Measurements from ENCODE around the gene NABP2. TPM values are rescaled to one million over a fixed set of nuclear protein-coding genes. Genes with fewer than 3 reads are reported as not detected.
"Not testable (repeated sequence)": the region's sequence is repeated elsewhere in the genome, so short reads cannot be mapped to it uniquely, and the experiment has no call there.

Gene NABP2
- total RNA-seq (2014; rRNA removed; shearing (Covaris generic)), result 45.5 and 50.4 TPM in 2 replicates

GRCh38 chr12:56224102-56224701 is at the start of gene NABP2:
NABP2 (plus strand) TSS chr12:56224342; CDS start chr12:56224857, 515 bp downstream.
- Histone ChIP-seq H3K36me3 (replicated peaks; ENCODE audit: control insufficient read depth, insufficient read depth, low read length) (no peaks in the 10 kb centered on the region), H3K27me3 (ENCODE audit: control insufficient read depth, insufficient read depth, low read length) (no peaks in the 10 kb centered on the region), H3K4me3 (ENCODE audit: insufficient read depth, low read depth, low read length) (peak within 1 kb of the TSS; percentile 71)
- DNase-seq, result peak; percentile 100

- DNase-seq, result no peak
- Histone ChIP-seq H3K4me3 (ENCODE audit: insufficient read depth, low read depth, low read length) (no peak overlapping the region), H3K36me3 (replicated peaks; ENCODE audit: control insufficient read depth, insufficient read depth, low read length) (peaks cover 41% of the 10 kb centered on the region), H3K27me3 (ENCODE audit: control insufficient read depth, insufficient read depth, low read length) (no peaks in the 10 kb centered on the region)
Observed at GRCh38 chr12:56178347-56178746, 45.8 kb upstream of the NABP2 start.

GRCh38 chr12:56186957-56187356 is 37.2 kb upstream of the NABP2 start:
- DNase-seq, result no peak
- Histone ChIP-seq H3K27me3 (ENCODE audit: control insufficient read depth, insufficient read depth, low read length) (no peaks in the 10 kb centered on the region; the same call in 1 of the 2 replicates), H3K4me3 (ENCODE audit: insufficient read depth, low read depth, low read length) (no peak overlapping the region), H3K36me3 (replicated peaks; ENCODE audit: control insufficient read depth, insufficient read depth, low read length) (peaks cover 27% of the 10 kb centered on the region)

- DNase-seq, result no peak
- H3K36me3 ChIP-seq (replicated peaks; ENCODE audit: control insufficient read depth, insufficient read depth, low read length), result peaks cover 23% of the 10 kb centered on the region
- H3K27me3 ChIP-seq (ENCODE audit: control insufficient read depth, insufficient read depth, low read length), result no peaks in the 10 kb centered on the region; the same call in 1 of the 2 replicates
- H3K4me3 ChIP-seq (ENCODE audit: insufficient read depth, low read depth, low read length), result peak overlapping the region; percentile 80
Observed at GRCh38 chr12:56188131-56188777, 35.9 kb upstream of the NABP2 start.

DNA sequence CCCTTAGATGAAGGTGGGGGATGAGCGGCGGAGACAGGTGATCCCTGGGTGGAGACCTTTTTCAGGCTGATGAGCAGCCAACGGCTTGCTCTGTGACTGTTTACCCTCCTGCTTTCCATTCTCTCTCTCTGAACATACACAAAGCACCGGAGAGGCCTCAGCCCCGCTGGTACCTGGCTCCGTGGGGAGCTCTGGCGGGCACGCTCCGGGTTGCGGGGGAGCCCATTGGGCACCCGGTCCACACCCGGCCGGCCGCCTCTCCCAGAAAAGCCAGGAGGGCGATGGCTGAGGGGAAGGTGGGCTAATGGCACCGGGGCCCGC is 35.4 kb upstream of the NABP2 start:
- DNase-seq, result no peak
- peaks cover 20% of the 10 kb centered on the region for H3K36me3 ChIP-seq (replicated peaks; ENCODE audit: control insufficient read depth, insufficient read depth, low read length)
- no peaks in the 10 kb centered on the region; the same call in 1 of the 2 replicates for H3K27me3 ChIP-seq (ENCODE audit: control insufficient read depth, insufficient read depth, low read length)
- H3K4me3 ChIP-seq (ENCODE audit: insufficient read depth, low read depth, low read length), result peak overlapping the region; percentile 80

DNA sequence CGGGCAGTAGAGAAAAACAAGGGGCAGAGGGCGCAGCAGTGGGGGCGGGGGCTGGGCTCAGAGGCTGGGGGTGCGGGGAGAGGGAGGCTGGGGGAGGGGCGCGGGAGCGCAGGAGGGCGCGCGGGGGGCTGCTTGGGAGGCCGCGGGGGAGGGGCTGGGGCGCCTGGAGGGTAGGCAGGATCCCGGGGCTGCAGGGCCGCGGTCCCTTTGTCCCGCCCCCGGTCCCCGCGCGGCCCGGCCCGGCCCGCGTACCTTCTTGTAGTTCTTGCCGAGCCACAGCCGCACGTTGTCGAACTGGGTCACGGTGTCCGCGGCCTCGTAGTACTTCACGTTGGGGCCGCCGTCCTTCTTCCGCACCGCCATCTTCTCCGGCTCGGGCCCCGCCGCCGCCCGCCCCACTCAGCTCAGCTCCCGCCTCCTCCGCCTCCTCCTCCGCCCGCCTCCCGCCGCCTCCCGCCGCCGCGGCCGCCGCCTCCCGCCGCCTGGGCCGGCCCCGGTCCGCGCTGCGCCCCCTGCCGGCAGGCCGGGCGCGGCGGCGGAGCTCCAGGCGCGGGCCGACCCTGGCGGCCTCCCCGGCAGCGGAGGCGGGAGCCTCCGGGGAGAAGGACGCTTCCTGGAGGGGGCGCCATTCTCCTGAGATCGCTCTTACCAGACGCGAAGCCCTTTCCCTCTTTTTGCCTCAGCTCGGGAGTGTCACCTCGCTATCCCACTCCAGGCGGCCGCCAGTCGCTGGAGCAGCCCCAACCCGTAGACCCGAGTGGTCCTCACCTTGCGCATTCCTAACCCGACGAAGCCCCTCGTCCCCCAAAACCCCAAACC is 34.8 kb upstream of the NABP2 start, which contains the start of gene SMARCC2:
TSS of gene SMARCC2 (minus strand) at position 385 of the 819 bp plus-strand sequence. CDS start at position 363, 22 bp downstream.
- peak; percentile 99 for DNase-seq
- peak within 1 kb of the TSS; percentile 95 for H3K4me3 ChIP-seq (ENCODE audit: insufficient read depth, low read depth, low read length)
- H3K27me3 ChIP-seq (ENCODE audit: control insufficient read depth, insufficient read depth, low read length), result no peaks in the 10 kb centered on the region; the same call in 1 of the 2 replicates
- peaks cover 14% of the 10 kb centered on the region for H3K36me3 ChIP-seq (replicated peaks; ENCODE audit: control insufficient read depth, insufficient read depth, low read length)

DNA sequence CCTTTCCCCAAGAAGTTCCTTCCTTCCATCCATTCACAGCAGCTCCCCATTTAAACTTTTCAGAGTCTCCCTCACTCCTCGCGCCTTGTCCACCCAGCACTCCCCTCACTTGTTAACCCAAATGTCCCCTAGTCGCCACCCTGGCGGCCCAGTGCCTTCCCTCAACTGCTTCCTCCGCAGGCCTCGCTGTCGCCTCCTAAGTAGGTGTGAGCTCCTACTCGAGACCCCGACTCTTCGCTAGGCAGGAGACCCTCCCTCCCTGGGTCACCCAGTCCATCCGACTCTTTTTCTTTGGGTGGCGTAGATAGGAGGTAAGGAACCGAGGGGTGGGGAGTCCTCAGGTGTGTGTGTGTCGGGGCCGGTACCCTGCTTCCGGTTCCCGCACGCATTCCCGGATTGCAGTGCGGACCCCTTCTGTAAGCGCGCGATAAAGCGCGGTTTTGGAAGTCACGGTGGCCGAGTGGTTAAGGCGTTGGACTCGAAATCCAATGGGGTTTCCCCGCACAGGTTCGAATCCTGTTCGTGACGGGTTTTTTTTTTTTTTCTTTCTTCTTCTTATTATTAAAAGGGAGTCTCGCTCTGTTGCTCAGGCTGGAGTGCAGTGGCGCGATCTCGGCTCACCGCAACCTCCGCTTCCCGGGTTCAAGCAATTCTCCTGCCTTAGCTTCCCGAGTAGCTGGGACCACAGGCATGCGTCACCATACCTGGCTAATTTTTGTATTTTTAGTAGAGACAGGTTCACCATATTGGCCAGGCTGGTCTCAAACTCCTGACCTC is 34.0 kb upstream of the NABP2 start:
- H3K4me3 ChIP-seq (ENCODE audit: insufficient read depth, low read depth, low read length), result peak overlapping the region; percentile 95
- peak; percentile 88 for DNase-seq
- H3K27me3 ChIP-seq (ENCODE audit: control insufficient read depth, insufficient read depth, low read length), result no peaks in the 10 kb centered on the region; the same call in 1 of the 2 replicates
- peaks cover 7% of the 10 kb centered on the region for H3K36me3 ChIP-seq (replicated peaks; ENCODE audit: control insufficient read depth, insufficient read depth, low read length)

- peak; percentile 46 for DNase-seq
- H3K27me3 ChIP-seq (ENCODE audit: control insufficient read depth, insufficient read depth, low read length), result no peaks in the 10 kb centered on the region; the same call in 1 of the 2 replicates
- H3K36me3 ChIP-seq (replicated peaks; ENCODE audit: control insufficient read depth, insufficient read depth, low read length), result peaks cover 6% of the 10 kb centered on the region
- H3K4me3 ChIP-seq (ENCODE audit: insufficient read depth, low read depth, low read length), result peak overlapping the region; percentile 95
Observed at GRCh38 chr12:56190695-56191155, 33.4 kb upstream of the NABP2 start.

- DNase-seq, result no peak
- Histone ChIP-seq H3K36me3 (replicated peaks; ENCODE audit: control insufficient read depth, insufficient read depth, low read length) (no peaks in the 10 kb centered on the region), H3K27me3 (ENCODE audit: control insufficient read depth, insufficient read depth, low read length) (no peaks in the 10 kb centered on the region; the same call in 1 of the 2 replicates), H3K4me3 (ENCODE audit: insufficient read depth, low read depth, low read length) (no peak overlapping the region)
Observed at GRCh38 chr12:56192582-56192981, 31.6 kb upstream of the NABP2 start.

- Histone ChIP-seq H3K36me3 (replicated peaks; ENCODE audit: control insufficient read depth, insufficient read depth, low read length) (no peaks in the 10 kb centered on the region), H3K27me3 (ENCODE audit: control insufficient read depth, insufficient read depth, low read length) (no peaks in the 10 kb centered on the region; the same call in 1 of the 2 replicates), H3K4me3 (ENCODE audit: insufficient read depth, low read depth, low read length) (no peak overlapping the region)
- DNase-seq, result peak; percentile 74
Observed at GRCh38 chr12:56193025-56193578, 31.0 kb upstream of the NABP2 start.

- not testable (repeated sequence) for H3K4me3 ChIP-seq (ENCODE audit: insufficient read depth, low read depth, low read length); DNase-seq; H3K36me3 ChIP-seq (replicated peaks; ENCODE audit: control insufficient read depth, insufficient read depth, low read length); H3K27me3 ChIP-seq (ENCODE audit: control insufficient read depth, insufficient read depth, low read length)
Observed at GRCh38 chr12:56196818-56197550, 27.2 kb upstream of the NABP2 start.

DNA sequence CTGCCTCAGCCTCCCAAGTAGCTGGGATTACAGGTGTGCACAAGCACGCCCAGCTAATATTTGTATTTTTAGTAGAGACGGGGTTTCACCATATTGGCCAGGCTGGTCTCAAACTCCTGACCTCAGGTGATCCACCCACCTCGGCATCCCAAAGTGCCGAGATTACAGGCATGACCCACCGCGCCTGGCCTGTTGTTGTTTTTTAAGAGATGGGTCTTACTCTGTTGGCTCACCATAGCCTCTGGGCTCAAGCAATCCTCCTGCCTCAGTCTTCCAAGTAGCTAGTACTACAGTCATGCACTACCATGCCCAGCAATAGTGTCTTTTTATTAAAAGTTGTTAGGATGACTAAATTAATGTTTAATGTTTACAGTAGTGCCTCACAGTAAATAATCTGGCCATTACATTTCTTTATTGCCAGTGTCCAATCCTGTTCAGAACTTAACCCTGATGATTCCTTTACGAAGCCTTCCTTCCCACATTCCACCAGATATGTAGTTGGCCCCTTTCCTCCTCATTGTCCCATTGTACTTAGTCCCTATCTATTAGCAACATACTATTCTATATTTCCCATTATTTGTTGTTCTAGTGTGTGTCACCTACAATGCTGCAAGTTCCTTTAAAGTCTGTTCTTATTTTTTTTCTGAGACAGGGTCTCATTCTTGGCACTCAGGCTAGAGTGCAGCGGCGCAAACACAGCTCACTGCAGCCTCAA is 26.1 kb upstream of the NABP2 start:
- Histone ChIP-seq H3K36me3 (replicated peaks; ENCODE audit: control insufficient read depth, insufficient read depth, low read length) (no peaks in the 10 kb centered on the region), H3K4me3 (ENCODE audit: insufficient read depth, low read depth, low read length) (no peak overlapping the region), H3K27me3 (ENCODE audit: control insufficient read depth, insufficient read depth, low read length) (no peaks in the 10 kb centered on the region)
- DNase-seq, result no peak

GRCh38 chr12:56198836-56199235 is 25.3 kb upstream of the NABP2 start:
- H3K4me3 ChIP-seq (ENCODE audit: insufficient read depth, low read depth, low read length), result no peak overlapping the region

More at GRCh38 chr12:56198836-56199235, 25.3 kb upstream of the NABP2 start:
- H3K27me3 ChIP-seq (ENCODE audit: control insufficient read depth, insufficient read depth, low read length), result no peaks in the 10 kb centered on the region
- DNase-seq, result no peak
- H3K36me3 ChIP-seq (replicated peaks; ENCODE audit: control insufficient read depth, insufficient read depth, low read length), result no peaks in the 10 kb centered on the region
